HL-60/S4 treated with retinoic acid at 250 ng/mL for 4 days and 3 days (cell line): ENCODE data around the gene CES2.

Source experiments
- in situ Hi-C: fragments of 300-500 bp; cut with MboI; formaldehyde crosslinking; loops from 2 replicates; pipeline ENCODE4 v1.7.0; 2022; ENCODE audit warnings: low sequenced_read_pairs

The CES2 gene

DNA sequence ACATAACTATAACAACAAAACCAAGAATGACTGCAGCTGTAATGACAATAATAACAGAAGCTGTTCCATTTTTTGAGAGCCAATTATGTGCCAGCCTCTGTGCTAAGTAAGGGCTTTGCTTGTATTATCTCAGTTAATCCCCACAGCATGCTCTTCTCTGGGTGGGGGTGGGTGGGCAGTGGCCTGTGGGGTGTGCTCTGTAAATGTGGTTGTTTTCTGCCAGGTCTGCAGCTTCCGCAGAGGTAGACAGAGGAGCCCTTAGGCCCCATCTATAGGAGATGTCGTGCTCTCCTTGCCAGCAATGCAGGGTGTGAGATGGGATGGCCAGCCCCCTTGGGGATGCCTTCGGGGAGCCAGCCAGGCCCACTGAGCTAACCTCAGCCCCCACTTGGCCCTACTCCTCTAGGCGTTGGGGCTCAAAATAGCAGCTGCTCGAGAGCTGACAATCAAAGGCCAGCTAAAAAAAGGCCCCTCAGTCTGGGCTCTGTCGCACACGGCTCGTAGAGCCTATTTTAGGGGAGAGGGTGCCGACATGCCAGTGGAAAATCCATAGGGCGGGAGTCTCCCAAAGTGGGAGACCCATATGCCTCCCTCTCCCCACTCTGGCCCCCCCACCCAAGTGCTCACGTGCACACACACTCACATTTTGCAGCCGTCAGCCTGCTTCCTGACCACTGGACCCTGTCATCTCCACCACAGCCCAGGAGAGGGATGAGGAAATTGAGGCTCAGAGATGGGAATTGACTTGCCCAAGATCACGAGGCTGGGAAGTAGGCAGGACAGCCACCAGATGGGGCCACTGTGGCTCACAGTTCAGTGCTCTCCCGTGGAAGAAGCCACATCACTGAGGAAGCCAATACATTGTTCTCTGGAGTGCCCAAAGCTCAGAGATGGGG lies 32.4 kb upstream of the CES2 start:
- in situ Hi-C loops, result no loop called here

DNA sequence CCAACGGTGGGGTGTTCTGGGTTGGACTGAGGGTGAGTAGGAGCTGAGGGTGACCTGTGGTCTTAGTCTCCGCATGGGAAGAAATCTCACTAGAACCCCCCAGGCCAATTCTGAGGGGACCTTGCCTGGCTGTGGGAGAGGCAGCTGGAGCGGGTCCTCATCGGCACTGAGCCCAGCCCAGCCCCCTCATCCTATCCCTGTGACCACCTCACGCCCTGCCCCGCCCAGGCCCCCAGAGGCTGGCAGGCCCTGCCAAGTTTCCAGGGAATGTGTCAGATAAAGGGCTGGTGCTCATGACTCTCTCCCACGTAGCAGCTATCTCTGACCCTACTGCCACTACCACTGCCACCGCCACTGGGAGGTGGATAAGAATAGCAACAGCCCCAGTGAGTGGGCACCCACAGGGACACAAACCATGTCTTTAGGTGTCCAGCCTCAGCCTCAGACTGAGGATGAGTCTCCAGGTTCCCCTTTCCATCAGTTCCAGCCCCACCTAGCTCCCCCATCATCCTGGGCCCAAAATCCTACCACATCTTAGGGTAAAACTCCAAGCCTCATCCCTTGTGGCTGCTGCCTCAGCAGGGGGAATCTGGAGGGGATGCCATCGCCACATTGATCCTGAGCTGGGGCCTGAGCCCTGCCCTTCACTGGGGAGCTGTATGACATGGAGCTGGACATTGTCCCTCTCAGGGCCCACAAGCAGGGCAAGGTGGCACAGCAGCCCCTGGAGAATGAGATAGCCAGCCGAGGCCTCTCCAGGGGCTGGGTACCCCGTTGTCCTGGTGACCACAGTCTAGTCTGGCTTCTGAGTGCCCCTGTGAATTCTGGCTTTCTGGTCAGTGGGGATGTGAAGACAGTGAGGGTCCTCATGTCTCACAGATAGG lies 31.5 kb upstream of the CES2 start:
- in situ Hi-C loops, result no loop called here

DNA sequence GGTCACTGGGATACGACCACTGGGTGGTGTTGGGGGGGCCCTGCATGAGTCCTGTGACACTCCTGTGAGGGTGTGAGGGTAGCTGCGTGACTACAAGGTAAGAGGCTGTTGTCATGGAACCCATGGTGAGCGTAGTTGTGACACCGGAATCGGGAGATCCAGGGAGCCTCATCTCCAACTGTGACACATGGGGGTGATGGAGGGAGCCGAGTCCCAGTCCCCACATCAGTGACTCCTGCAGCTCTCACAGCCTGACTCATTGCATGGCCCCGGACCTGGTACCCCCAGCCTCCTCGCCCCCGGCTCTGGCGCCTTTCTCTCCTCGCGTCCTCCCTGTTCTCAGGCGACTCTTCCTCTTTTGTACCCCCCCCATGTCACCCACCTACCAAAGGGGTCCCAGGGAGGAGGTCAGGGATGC lies 30.9 kb upstream of the CES2 start:
- in situ Hi-C loops, result no loop called here

DNA sequence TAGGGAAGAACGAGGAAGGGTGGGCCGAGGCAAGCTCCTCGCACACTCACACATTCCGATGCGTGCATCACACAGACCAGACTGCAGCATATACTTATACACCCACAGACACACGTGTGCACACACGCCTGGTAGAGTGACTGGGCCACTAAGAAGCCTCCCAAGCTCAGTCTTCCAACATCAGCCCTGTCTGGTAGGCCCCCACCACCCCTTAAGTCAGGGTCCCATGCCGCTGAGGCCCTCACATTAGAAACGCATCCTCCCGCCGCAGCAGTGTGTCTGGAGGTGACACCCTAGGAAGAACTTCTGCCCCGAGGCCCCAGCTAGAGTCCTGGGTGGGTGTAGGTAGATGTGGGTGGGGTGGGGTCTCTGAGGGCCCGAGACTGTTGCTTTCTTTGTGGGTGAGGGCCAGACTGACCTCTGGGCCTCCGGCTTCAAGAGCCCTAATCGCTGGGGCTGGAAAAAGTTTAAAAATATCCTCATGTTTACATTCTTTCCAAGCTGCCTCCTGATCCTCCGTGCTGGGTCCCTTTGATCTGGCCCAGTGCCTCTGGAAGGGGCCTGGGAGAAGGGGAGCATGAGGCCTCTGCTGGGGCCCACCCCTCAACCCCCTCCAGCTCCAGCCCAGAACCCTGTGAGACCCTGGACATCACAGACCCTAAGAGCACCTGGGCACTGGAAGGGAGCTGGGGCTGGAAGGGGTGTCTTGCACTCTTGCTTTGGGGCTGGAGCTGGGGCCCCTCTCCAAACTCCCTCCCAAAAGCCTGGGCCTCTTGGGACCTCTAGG lies 30.3 kb upstream of the CES2 start:
- in situ Hi-C loops, result no loop called here

DNA sequence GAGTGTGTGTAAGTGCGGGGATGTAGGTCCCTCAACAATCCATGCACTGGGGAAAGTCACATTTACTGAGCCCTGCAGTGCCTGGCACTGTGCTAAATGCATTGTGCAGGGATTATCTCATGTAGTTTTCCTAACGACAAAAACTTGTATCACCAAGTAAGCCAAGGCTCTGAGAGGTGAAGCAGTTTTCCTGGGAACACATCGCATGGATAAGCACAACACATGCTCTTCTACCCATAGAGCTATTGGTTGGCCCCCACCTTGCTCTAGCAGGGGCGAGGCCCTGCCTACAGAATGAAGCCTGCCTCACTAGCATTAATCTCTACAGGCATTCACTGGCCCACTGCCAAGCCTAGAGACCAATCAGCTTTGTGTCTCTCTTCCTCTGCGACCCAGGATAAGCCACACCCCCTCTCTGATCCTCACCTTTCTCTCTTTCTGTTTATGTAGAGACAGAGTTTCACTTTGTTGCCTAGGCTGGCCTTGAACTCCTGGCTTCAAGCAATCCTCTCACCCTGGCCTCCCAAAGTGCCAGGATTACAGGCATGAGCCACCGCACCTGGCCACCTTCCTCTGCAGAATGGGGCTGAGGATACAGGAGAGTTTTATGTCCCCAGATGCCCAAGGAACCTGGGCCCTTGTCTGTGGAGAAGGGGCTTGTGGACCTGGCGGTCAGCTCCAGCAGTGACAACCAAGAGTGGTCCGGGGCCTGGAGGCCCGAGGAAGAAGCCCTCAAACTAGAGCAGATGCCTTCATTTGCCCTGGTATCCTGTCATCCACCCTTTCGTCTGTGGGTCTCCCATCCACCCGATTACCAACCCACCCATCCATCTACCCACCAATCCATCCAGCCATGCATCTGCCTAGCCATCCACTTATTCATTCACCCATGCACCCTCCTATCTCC lies 29.4 kb upstream of the CES2 start:
- in situ Hi-C loops, result no loop called here

DNA sequence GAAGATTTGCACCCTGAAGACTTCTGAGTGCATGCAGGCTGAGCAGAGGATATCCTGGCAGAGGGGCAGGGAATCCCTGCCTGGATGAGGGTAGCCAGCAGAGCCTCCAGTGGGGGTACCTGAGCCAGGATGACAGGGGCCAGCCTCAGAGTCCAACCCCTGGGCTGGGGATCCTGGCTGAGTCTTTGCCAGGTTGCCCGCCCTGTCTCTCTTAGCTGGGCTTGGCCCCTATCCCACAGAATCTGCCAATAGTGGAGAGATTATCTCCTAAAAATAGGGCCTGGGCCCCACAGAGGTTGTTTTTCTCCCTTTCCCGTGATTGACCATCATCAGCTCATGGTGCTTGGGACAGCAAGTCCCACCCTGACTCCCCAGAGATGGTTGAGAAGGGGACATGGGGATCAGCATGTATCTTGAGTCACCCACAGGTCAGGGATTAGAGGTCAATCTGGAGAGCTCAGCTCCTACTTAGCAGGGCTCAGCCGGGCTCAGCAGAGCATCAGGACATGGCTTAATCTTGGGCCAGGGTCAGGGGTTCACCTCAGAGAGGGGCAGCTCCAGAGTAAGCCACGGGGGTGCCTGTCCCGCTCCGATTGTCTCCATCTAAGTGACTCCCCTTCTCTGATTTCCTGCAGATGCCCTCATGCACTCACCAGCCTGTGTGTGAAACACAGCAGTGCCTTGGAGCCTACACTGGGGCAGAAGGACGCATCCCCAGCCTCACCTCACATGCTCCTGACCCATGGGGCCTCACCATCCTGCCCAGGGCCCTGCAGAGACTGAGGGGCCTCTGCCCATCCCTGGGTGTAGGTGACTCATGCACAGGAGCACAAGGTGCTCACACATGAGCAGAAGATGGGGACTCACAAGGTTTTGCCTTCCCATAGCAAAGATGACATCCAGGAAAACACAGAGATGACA lies 28.1 kb upstream of the CES2 start:
- in situ Hi-C loops, result no loop called here

DNA sequence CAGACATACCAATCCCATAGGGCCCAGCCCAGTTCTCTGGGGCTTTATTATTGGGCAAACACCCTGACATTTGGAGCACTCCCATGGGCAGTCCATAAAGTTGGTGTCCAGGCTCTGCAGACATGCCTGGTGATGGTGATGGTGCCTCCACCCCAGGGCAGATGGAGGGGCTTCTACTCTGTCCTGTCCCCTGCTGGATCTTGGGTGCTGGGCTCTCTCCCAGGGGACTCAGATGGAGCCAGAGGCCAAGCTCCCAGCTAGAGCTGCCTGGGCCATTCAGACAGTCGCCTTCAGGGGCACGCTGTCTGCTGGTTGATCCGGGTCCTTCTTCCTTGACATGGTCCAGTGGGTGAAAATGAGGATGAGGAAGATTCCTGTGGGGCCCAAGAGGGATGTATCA lies 27.2 kb upstream of the CES2 start:
- in situ Hi-C loops, result no loop called here

DNA sequence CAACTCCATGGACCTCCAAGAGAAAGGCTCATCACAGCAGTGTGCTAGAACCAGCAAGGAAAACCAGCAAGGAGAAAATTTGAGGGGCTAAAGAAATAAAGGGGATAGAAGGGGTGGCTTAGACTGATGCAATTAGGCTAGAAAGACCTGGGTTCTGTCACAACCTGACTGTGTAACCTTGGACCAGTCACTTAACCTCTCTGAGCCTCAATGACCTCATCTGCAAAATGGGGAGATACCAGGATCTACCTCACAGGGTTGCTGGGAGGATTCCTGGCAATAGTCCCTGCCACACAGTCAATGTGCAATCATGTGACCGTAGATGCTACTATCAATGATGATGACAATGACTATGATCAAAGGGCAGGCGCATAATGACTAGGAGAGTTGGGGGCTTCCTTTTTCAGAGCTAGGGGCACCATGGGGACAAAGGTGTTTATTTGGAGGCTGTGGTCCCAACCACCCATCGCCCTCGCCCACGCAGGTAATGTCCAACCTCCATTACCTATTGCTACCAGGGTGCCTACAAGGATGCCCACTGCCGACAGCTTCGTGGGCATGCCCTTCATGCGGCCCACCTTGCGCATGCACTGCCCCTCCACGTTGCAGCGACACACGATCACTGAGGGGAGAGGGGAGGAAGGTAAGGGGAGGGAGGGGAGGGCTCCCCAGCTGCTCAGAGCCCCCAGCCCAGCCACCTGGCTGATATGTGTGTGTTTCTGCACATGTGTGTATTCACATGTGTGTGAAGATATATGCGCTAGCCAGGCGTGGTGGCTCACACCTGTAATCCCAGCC lies 26.4 kb upstream of the CES2 start:
- in situ Hi-C loops, result no loop called here

DNA sequence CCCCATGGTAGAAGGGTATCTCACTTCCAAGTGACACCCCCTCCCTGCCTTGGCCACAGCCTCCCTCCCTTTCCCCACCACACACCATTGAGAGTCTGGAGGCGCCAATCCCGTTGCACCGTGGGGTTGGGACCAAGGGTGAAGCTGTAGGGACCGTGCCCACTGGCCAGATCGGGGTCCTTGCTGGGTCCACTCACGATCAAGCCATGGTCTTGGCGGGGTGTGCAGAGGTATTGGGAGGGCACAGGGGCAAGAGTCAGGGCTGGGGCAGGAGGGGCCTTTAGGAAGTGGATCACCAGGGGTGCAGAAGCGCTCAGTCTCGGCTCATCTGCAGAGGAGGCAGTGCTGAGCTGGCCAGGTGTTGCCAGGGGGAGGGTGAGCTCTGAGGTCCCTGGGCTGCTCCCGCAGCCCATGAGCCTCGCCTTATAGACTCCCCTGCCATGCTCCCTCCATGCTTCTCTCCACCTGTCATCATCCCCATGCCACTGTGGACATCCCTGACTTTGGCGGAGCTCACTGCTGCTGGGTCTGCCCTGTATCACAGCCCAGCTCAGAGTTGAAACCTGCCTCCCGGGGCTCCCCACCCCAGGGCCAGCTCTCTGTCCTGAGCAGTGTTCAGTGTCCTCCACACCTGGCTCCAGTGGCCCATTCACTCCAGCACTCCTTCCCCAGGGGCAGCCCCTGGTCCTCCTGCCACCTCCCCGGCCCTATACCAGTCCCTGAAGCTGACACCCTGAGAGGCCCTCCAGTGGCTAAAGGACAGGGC lies 25.0 kb upstream of the CES2 start:
- in situ Hi-C loops, result no loop called here

DNA sequence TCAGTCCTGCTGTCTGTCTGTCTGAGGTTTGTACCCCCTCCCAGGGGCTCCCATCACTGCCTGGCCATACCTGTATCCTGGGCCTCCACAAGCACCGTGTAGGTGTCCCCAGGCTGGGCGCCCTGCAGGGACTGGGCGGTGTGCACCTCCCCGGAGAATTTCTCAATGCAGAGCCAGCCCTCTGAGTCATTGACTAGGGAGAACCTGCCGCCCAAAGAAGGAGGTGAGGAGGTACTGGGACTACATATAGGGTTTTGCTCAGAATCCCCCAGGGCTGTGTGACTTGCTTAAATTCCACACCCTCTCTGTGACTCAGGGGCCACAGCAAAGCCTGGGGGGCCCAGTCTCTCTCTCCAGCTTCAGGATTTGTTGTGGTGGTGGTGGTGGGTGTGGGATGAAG lies 24.2 kb upstream of the CES2 start:
- in situ Hi-C loops, result no loop called here

DNA sequence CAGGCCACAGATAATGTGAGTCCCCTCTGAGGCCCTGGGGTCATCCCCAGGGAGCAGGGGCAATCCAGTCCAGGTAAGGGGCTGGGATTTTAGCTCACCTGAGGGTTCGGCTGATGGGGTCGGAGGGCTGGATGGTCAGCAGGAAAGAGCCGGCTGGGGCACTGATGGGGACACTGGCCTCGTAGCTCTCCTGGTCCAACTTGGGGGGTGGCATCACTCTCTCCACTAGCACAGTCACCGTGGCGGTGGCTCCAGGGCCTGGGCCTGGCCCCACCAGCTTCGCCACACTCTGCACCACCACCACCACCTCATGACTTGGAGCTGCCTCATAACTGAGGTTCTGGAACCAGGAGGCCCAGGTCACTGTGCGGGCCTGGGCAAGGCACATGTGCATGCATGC lies 23.5 kb upstream of the CES2 start:
- in situ Hi-C loops, result no loop called here

DNA sequence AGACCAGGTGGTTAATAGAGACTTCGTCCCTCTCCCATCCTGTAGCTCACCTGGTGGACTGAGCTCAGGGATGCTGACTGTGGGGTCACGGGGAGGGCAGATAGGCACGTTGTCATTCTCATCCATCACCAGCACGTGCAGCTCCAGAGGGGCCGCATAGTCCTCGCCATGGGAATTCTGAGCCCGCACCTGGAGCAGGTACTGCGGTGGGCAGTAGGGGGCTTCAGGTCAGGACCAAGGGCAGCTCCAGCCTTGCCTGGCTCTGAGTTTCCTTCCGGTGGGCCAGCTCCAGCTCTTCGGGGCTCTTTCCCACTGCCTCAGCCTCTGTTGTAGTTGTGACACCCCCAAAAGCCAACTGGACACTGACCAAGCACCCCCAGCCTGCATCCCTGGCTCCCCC lies 22.2 kb upstream of the CES2 start:
- in situ Hi-C loops, result no loop called here

DNA sequence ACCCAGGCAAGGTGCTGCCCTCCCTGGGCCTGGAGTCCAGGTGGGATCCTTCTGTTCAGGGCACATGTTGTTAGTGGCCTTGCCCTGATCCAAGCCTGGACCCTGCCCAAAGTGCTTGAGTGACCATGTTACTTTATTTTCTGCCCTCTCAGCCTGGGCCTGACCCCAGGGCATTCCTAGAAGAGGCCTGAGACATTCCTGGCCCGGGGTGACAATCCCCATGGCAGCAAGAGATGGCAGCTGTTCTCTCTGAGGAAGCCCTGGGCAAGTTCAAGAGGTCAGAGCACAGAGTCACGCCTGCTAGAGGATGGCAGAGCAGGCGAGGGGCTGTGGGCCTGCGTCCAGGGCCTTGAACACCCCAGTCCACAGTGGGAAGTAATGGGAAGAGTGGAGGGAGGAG lies 21.6 kb upstream of the CES2 start:
- in situ Hi-C loops, result no loop called here

DNA sequence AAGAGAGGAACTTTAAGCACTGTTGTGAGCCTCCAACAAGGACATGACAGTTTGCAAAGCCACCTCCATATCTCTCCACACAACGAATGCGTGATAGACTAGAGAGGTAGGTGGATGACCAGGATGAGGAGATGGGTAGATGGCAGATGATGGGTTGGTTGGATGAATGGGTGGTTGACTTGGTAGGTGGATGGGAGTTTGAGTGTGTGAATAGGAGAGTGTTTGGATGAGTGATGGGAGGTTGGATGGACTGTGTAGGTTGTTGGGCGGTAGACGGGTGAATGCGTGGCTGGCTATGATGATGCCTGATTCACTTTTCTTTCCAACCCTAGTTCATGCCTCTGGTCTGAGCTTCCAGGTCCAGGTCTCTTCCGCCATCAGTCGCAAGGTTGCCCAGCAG lies 20.8 kb upstream of the CES2 start:
- in situ Hi-C loops, result no loop called here

DNA sequence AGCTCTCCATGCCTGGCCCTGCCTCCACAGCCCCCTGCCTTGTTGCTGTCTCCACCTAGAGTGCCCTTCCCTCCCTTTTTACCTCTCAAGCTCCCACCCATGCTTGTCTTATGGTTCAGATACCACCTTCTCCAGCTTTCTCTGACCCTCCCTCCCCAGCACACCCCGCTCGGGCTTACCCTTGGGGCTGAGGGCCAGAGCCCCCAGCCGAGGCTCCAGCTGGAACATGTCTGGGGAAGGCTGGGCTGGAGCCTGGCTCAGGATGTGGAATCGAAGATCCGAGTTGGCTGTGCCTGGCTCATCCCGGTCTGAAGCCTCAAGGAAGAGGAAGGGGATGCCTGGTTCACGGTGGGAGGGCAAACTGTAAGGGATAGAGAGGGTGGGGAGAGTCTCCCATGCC lies 20.3 kb upstream of the CES2 start:
- in situ Hi-C loops, result no loop called here

DNA sequence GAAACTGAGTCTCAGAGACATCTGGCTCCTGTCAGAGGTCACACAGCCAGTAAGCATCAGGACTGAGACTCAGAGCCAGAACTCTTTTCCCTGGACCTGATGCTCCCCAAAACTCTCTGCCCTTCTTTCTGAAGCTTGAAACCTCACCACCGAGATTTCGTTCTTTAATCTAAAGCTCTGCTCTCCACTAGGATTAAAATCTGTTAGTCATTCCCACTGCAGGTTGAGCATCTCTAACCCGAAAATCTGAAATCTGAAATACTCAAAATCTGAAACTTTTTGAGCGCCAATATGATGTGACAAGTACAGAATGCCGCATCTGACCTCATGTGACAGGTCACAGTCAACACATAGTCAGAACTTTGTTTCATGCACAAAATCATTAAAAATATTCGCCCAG lies 18.8 kb upstream of the CES2 start:
- in situ Hi-C loops, result no loop called here

DNA sequence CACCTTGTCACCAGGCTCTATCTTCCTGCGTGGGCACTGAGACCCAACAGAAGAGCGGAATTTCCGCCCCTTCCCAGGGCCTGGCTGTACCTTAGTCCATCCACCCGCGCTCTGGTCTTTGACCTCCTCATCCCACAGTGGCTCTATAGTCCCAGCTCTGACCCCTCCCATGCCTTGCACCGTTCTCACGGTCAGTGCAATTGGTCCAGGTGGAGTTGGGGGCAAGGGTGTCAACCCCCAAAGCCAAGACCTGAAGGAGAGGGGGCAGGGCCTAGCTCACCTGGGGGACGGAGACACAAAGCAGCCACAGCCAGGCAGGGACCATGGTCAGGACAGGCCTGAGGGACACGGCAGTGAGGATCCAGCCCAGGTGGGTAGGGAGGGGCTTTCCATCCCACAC lies 17.6 kb upstream of the CES2 start:
- in situ Hi-C loops, result no loop called here

DNA sequence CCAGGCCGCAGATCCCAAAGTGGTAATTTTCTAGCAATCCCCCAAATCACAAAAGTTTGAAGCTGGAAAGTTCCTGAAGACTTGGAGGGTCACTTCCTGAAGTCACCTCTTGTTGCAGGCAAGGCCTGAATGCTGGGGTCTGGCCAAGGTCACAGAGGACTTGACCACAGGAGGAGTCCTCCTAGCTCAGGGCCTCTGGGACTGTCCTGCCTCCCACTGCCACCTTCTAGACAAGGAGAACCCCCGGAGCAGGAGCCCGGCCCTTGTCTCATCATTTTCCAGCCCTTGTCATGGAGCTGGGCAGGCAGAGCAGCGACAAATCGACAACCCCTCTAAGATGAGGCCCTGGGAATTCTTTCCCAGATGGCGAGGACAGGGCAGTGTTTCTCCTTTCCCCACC lies 17.0 kb upstream of the CES2 start:
- in situ Hi-C loops, result no loop called here
